Measurements from ENCODE around the gene PACRG.

Gene PACRG

DNA sequence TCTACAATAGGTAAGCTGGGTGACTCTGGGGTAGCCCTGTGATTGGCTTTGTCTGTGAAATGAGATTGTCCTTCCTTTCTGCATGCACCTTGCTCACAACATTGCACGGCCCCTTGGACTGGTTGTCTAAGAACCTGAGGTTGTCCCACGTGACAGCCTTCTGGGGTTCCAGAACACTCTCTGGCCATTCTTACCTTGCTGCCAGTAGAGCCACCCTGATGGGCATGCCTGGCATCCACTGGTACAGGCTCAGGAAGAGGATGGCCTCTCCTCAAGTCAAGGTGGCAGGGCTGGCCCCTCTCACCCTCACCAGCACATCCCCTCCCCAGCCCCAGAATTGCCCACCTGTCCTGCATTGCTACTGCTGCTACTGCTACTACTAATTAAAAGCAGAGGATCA lies 335.0 kb downstream of the PACRG start:
- Histone ChIP-seq H3K9me3 (ENCODE audit: insufficient read depth, low read length) (no peaks in the 10 kb centered on the region), H3K4me3 (ENCODE audit: insufficient read depth, low read length, poor library complexity, severe bottlenecking) (no peak overlapping the region), H4K20me1 (ENCODE audit: low read depth, low read length) (no peaks in the 10 kb centered on the region), H3K4me2 (ENCODE audit: low read depth, low read length, poor library complexity, severe bottlenecking) (no peak overlapping the region), H3K9ac (ENCODE audit: low read length) (no peak overlapping the region), H3K9me2 (replicated peaks; ENCODE audit: insufficient read depth, low read length) (no peaks in the 10 kb centered on the region), H3K36me3 (ENCODE audit: low read length) (no peaks in the 10 kb centered on the region), H3K27ac (ENCODE audit: low read depth, low read length) (no peak overlapping the region), H3F3A (ENCODE audit: insufficient read depth) (no peaks in the 10 kb centered on the region), H2AFZ (ENCODE audit: low read depth, low read length, severe bottlenecking) (no peak overlapping the region), H3K79me2 (ENCODE audit: insufficient read depth, low read length) (no peaks in the 10 kb centered on the region), H3K27me3 (ENCODE audit: low read length) (no peaks in the 10 kb centered on the region)
- TF ChIP-seq EZH2phosphoT487 (conservative IDR thresholded peaks at IDR 0.05; ENCODE audit: low read length), result no peak
- TF ChIP-seq, protein P1, sequence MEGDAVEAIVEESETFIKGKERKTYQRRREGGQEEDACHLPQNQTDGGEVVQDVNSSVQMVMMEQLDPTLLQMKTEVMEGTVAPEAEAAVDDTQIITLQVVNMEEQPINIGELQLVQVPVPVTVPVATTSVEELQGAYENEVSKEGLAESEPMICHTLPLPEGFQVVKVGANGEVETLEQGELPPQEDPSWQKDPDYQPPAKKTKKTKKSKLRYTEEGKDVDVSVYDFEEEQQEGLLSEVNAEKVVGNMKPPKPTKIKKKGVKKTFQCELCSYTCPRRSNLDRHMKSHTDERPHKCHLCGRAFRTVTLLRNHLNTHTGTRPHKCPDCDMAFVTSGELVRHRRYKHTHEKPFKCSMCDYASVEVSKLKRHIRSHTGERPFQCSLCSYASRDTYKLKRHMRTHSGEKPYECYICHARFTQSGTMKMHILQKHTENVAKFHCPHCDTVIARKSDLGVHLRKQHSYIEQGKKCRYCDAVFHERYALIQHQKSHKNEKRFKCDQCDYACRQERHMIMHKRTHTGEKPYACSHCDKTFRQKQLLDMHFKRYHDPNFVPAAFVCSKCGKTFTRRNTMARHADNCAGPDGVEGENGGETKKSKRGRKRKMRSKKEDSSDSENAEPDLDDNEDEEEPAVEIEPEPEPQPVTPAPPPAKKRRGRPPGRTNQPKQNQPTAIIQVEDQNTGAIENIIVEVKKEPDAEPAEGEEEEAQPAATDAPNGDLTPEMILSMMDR (IDR thresholded peaks at IDR 0.05; ENCODE audit: insufficient read depth, low read length, poor library complexity, severe bottlenecking), result no peak

DNA sequence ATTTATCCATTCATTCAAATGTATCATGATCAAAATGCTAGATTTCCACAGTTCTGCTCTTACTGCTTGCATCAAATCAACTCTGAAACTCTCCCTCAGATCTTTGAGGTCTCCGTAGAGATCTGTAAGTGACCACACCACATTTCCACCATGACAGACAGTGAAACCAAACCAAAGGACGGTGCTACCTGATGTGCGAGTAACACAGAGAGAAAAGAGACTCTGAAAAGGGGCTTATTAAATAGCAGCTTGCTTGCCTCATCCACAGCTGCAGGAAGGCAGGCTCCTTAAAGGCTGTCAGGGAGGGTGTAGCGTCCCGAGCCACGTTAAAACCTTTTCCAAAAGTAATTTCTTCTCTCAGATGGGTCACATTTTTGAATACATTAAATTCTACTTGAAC lies 335.8 kb downstream of the PACRG start:
- Histone ChIP-seq H2AFZ (ENCODE audit: low read depth, low read length, severe bottlenecking) (no peak overlapping the region), H3K9ac (ENCODE audit: low read length) (no peak overlapping the region), H3K79me2 (ENCODE audit: insufficient read depth, low read length) (no peaks in the 10 kb centered on the region), H3K4me3 (ENCODE audit: insufficient read depth, low read length, poor library complexity, severe bottlenecking) (no peak overlapping the region), H3K4me2 (ENCODE audit: low read depth, low read length, poor library complexity, severe bottlenecking) (no peak overlapping the region), H3K27ac (ENCODE audit: low read depth, low read length) (no peak overlapping the region), H3F3A (ENCODE audit: insufficient read depth) (no peaks in the 10 kb centered on the region), H3K9me3 (ENCODE audit: insufficient read depth, low read length) (no peaks in the 10 kb centered on the region), H3K36me3 (ENCODE audit: low read length) (no peaks in the 10 kb centered on the region), H3K27me3 (ENCODE audit: low read length) (no peaks in the 10 kb centered on the region), H4K20me1 (ENCODE audit: low read depth, low read length) (no peaks in the 10 kb centered on the region), H3K9me2 (replicated peaks; ENCODE audit: insufficient read depth, low read length) (no peaks in the 10 kb centered on the region)
- TF ChIP-seq, protein P1 (IDR thresholded peaks at IDR 0.05; ENCODE audit: insufficient read depth, low read length, poor library complexity, severe bottlenecking), result no peak
- no peak for TF ChIP-seq EZH2phosphoT487 (conservative IDR thresholded peaks at IDR 0.05; ENCODE audit: low read length)

DNA sequence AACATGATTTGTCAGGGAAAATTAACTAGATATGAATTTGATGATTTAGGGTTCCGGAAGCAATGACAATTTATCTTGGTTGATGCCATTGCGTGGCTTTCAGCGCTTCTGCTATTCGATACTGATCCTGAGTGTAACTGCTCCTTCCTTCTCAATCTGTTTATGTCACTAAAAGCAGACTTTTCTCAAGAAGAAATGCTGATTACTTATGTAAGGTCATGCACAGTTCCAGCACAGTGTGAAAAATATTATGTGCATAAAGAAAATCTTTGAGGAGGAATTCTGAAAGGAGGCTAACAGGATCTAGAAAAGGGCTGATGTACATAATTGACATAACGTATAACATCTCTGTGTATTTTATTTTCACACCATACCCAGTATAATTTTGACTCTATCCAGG lies 336.6 kb downstream of the PACRG start:
- Histone ChIP-seq H3K4me3 (ENCODE audit: insufficient read depth, low read length, poor library complexity, severe bottlenecking) (no peak overlapping the region), H2AFZ (ENCODE audit: low read depth, low read length, severe bottlenecking) (no peak overlapping the region), H3F3A (ENCODE audit: insufficient read depth) (no peaks in the 10 kb centered on the region), H4K20me1 (ENCODE audit: low read depth, low read length) (no peaks in the 10 kb centered on the region), H3K4me2 (ENCODE audit: low read depth, low read length, poor library complexity, severe bottlenecking) (no peak overlapping the region), H3K27me3 (ENCODE audit: low read length) (no peaks in the 10 kb centered on the region), H3K36me3 (ENCODE audit: low read length) (no peaks in the 10 kb centered on the region), H3K9ac (ENCODE audit: low read length) (no peak overlapping the region), H3K79me2 (ENCODE audit: insufficient read depth, low read length) (no peaks in the 10 kb centered on the region), H3K9me2 (replicated peaks; ENCODE audit: insufficient read depth, low read length) (no peaks in the 10 kb centered on the region), H3K9me3 (ENCODE audit: insufficient read depth, low read length) (no peaks in the 10 kb centered on the region), H3K27ac (ENCODE audit: low read depth, low read length) (no peak overlapping the region)
- TF ChIP-seq, protein P1 (IDR thresholded peaks at IDR 0.05; ENCODE audit: insufficient read depth, low read length, poor library complexity, severe bottlenecking), result no peak
- no peak for TF ChIP-seq EZH2phosphoT487 (conservative IDR thresholded peaks at IDR 0.05; ENCODE audit: low read length)
